Glomerular endothelial cell (primary cell): ENCODE measurements around the gene PLAC9. TPM values are rescaled to one million over a fixed set of nuclear protein-coding genes. Genes with fewer than 3 reads are reported as not detected.
"Not testable (repeated sequence)": the region's sequence is repeated elsewhere in the genome, so short reads cannot be mapped to it uniquely, and the experiment has no call there.

Experiments used
- DNase-seq: peaks from one replicate; pipeline ENCODE4 v3.0.0-alpha.2; 2011; ENCODE audit warnings: low read depth, low spot score; ENCODE audit errors: extremely low read depth
- total RNA-seq: library from RNA; depleted of rRNA; stranded (reverse); fragments of >200 nt; gene quantifications from 2 replicates; pipeline ENCODE4 v1.2.3, GENCODE V29; 2015

Gene PLAC9
- total RNA-seq, 1 donor from 2014 or later, result 0.93 TPM

DNA sequence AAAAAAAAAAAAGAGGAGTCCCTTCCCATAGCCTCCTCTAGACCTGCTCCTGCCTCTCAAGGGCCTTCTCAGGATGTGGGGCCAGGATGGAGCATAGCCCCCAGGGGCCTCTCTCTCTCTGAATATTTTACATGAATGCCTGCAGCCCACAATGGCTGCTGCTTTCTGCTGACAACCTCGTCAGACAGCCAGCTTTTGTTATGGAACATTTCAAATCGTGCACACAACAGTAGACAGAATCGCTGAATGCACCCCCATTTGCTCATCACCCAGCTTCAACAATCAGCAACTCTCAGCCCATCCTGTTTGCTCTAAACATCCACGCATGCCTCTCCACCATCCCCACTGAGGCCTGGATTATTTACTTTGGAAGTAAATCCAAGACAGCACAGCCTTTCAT, 5.4 kb downstream of the PLAC9 start:
- no peak for DNase-seq

DNA sequence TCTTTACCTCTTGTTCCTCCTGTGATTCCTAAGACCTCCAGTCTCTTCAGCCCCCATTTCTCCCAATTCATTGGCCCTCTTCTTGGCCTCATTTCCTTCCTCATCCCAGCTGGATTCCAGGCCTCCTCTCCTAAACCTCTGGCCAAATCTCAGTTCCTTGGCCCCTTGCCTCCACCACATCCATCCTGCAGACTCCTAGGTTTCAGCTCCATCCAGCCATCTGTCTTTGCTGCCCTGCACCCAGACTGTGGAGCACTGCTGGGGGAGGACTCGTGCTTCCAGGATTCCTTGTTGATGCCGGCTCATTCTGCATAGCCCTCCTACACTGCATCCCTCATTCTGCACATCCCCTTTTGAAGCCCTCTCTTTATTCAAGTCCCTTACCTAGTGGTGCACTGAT, 6.7 kb downstream of the PLAC9 start:
- no peak for DNase-seq

DNA sequence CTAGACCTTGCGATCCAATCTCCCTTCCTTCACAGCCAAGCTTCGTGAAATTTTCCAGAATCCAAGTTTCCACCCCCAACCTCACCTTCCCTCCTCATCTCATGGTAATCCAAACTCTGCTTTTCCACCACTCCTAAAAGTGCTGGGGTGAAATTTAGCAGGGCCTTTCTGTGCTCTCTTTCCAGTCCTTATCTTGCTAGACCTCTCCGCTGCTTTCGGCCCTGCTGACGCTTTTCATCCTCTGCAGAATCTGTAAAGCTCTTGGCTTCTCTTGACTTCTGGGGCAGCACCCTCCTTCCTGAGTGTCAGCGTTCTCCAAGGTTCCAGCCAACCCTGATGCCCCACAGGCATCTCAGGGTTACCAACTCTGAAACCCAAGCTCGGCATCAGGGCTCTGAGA, 7.7 kb downstream of the PLAC9 start:
- no peak for DNase-seq

DNA sequence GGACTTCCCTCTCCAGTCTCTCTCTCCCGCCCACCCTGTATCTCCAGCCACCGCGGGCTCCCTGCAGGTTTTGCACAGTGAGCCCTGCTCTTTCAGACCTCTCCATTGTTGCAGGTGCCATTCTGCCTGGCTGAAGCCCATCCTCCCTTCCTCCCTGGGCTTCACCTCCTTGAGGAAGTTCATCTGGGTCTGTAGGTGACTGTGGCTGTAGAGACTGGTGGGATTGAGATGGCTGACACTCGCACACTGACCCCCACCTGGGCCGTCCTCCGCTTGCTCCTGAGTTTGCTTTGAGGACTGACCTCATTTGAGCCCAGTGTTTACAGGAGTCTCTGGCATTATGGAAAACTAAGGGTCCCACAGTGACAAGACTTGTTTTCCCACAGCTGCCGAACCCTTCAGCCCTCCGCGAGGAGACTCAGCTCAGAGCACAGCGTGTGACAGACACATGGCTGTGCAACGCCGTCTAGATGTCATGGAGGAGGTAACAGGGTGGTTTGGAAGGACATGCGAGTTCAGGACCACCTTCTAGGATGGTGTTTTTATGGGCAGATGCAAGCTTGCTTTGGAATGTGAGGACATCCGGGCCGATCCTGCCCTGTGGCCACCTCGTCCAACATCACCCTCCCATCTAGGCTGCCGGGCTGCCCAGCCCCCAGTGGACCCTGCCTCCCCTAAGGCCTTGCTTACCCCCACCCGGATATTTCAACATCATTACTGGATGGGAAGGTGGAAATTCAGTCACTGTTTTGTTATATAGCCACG, 9.3 kb downstream of the PLAC9 start:
- DNase-seq, result no peak

DNA sequence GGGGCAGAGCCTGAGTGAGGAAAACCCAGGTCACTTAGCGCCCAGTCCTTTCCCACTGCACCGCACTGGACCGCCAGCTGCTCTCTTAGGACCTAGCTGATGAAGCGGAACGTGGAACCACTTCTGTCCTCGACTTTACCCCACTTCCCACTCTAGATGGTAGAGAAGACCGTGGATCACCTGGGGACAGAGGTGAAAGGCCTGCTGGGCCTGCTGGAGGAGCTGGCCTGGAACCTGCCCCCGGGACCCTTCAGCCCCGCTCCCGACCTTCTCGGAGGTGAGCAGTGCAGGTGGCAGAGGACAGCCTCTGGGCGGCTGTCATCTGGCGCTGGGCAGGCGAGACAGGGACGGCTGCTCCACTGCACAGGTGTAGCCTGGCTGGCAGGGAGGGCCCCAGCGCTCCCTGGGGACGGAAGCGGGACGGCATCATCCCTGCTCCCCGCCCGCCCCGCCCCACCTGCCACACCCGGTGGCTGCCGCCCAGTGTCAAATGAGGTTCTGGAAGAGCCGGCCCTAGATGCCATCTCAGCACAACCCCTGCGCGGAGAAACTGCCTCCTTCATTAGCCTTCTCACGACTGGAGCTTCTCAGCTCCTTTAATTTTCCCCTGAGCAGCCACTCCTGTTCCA, 11.7 kb downstream of the PLAC9 start:
- no peak for DNase-seq

DNA sequence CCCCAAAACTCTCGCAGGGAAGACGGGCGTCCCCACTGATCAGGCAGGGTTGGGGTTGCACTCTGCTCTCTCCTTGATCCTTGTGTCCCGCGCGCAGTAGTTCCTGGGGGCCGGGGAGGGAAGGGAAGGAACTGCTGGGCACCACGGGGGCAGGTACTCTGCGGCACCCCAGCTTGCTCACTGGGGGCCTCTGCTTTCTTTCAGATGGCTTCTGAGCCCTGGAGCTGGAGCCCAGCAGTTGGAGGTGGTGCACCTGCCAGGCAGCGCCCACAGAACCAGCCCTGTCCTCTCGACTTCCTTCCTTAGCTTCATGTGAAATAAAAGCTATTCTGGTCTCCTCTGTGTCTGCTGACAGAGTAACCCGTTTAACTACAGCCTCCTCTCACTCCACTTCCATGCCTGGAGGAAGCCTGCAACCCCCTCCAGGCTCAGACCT, 12.2 kb downstream of the PLAC9 start:
- no peak for DNase-seq

DNA sequence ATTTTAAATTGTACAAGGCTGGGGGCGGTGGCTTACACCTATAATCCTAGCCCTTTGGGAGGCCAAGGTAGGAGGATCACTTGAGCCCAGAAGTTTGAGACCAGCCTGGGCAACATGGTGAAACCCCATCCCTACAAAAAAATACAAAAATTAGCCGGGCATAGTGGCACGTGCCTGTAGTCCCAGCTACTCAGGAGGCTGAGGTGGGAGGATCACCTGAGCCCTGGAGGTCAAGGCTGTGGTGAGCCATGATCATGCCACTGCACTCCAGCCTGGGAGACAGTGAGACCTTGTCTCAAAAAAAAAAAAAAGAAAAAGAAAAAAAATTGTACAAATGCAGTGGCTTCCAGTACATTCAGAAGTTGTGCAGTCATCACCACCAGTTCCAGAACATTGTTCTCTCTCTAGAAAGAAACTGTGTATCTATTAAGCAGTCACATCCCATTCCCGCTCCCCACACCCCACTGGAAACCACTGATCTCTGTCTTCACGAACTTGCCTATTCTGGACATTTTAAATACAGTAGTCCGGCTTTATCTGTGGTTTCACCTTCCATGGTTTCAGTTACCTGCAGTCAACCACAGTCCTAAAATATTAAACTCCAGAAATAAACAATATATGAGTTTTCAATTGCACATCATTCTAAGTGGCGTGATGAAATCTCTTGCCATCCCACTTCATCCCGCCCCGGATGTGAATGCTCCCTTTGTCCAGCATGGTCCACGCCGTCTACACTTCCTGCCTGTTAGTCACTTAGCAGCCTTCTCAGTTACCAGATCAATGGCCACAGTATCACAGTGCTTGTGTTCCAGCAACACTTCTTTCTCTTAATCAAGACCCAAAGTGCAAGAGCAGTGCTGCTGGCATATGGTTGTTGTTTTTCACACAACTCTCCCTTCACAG, 13.1 kb downstream of the PLAC9 start:
- not testable (repeated sequence) for DNase-seq

DNA sequence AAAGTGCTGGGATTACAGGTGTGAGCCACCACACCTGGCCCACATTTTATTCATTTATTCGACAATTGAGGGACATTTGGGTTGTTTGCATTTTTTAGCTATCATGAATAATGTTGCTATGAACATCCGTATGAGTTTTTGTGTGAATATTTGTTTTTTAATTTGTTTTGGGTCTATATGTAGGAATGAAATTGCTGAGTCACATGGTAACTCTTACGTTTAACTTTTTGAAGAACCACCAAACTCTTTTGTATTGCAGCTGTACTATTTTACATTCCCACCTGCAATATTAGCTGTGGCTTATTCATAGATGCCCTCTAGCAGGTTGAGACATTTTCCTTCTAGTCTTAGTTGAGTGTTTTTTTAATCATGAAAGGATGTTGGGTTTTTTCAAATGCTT, 14.4 kb downstream of the PLAC9 start:
- no peak for DNase-seq

DNA sequence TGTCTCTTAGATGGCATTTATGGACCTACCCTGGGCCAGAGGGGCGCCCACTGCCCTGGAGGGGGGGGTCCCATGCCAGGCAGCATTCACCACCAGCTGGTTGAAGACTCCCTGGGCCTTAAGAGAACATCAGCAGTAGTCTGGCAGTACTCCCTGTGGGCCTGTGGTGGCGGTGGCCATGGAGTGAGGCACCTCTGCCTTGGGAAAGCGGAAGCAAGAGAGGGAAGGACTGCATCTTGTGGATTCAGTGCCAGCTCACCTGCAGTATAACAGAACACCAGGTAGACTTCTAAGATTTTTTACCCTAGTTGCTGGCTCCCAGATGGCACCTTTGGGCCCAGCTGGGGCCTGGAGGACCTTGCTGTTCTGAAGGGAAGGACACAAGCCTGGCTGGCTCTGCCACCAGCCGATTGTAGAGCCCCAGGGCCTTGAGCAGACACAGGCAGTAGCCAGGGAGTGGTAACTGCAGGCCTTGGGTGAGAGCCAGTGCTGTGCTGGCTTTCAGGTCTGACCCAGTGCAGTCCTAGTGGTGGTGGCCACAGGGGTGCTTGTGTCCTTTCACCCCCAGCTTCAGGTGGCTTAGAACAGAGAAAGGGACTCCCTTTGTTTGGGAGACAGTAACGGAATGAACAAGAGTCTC, 15.8 kb downstream of the PLAC9 start:
- no peak for DNase-seq

DNA sequence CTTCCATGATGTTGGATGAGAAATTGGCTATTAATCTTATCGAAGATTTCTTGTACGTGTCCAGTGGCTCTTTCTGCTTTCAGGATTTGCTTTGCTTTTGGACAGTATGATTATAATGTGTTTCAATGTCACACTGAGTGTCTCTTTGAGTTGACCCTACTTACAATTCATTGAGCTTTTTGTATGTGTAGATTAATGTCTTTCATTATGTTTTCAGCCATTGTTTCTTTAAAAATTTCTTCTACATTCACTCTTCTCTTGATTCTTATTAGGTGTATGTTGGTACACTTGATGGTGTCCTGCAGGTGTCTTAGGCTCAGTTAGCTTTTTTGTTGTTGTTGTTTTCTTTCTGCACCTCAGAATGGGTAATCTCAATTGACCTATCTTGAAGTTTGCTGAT, 16.6 kb downstream of the PLAC9 start:
- no peak for DNase-seq

DNA sequence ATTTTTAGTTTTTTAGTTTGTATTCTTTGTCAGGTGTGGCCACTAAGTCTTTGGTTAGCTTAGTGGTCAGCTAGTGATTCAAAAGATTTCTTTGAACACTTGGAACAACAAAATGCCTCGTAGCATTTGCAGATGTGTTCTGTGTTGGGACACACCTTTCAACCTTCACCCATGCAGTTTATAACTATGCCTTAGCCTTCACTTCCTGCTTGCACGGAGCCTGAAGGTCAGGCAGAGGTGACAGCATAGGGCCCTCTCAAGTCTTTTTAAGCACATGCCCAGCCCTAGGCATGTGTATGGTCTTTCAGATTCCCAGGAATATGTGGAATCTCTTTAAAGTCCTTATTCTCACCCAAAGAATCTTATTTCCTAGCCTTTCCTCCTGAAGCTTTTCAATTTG, 17.6 kb downstream of the PLAC9 start:
- no peak for DNase-seq

DNA sequence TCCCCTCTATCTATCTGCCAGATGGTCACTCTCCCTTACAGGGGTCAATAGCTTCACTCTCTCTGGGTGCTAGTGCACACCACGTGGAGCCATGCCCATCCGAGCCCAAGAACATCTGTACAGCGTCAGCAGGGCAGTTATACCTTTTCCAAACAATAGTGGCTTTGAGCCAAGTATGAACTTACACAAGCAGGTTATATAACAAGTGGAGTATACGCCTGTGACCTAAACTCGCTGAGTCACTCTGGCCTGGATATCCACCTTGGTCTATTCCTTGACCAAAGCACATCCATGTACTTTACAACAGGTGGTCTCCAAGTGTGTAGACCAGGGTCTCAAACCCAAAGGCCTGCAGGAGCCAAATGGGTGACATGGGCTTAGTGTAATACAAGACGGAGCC, 20.3 kb downstream of the PLAC9 start:
- DNase-seq, result no peak

DNA sequence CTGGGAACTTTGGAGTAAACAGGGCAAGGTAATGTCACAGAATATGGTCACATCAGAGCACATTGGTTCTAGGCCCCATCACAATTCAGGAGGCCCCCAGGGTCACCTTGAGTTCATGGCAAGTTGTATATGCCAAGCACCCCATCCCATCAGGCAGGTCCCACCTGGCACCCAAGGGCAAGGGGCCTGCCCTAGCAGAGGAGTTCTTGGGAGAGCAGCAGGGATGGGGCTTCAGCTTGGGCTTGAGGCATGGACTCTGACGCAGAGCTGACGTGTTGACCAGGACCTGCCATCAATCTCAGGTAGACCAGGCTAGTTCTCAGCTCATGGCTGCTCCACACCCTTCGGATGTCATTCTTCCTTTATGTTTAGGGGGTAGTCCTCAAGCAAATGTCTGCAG, 20.9 kb downstream of the PLAC9 start:
- DNase-seq, result no peak

DNA sequence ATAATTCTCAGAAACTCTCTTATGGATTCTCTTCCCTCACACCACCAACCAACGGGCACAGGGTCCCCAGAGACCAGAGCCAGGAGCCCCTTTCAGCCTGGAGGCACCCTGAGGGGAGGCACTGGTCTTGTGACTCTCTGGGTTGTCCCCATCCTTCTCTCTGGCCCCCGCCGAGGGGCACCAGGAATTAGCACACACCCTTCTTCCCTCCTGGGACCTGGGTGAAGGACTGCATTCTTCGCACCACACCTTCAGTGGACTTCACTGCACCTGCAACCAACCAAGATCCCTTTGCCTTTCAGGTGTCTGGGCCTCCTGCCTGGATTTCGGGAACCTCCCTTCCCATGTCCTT, 22.1 kb downstream of the PLAC9 start:
- no peak for DNase-seq

DNA sequence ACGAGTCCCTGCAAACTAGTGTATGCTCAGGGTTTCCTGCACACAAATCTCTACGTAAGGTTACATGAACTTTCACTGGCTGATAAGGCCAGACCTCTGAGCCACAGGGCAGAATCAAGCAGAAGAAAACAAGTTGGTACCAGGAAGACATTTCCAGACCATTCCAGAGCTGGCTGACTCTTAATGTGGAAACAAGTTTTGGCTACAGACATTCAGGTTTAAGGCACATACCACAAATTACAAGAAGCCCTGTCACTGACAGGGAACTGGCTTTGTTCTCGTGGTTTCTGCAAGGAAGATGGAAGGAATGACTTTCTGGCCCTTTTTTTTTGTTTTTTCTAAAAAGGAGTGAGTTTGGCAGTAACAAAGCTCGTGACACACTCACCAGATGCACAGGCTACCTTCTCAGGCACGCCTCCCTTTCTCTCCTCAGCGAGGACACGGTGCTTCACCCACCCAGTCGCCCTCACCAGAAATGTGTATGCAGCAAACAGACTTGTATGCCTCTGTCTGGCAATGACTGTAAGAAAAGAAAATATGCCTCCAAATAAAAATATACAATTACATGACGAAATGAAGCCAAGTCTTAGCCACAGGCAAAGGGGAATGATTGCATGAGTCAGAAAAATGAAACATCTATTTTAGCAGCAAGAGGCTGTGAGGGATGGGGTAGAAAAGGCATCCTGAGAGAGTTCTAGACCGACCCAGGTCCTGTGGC, 22.6 kb downstream of the PLAC9 start:
- DNase-seq, result no peak

DNA sequence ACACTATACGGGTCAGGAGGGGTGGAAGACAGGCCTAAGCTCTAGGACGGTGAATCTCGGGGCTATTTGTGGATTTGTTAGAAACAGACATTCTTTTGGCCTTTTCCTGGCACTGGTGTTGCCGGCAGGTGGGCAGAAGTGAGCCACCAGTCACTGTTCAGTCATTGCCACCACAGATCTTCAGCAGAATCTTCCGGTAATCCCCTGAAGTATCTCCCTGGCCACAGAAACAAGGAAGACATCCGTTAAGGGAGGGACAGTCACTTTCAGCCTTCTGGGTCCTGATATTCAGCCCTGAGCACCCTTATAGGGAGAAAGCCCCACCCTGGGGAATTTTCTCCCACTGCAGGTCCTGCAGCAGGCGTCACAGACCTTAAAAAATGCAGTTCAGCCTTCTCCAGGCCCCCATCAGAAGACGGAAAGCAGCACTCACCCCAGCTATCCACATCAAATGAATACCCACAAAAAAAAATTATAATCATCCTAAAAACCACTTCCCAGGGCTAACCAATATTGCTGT, 23.2 kb downstream of the PLAC9 start:
- no peak for DNase-seq

DNA sequence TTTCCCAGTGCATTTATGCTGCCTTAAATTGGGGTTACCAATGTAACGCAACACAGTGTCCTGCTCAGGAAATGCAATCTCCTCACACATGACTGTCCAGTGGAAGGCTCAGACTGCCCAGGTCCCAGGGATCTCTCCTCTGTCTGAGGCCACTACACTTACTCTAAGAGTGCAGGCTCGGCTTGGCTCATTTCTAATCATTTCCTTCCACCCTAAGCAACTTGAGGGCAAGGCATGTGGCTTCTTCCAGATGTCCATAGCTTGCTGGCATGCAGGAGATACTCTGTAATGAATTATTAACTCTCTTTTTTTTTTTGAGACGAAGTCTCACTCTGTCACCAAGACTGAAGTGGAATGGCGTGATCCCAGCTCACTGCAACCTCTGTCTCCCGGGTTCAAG, 23.7 kb downstream of the PLAC9 start:
- DNase-seq, result no peak

DNA sequence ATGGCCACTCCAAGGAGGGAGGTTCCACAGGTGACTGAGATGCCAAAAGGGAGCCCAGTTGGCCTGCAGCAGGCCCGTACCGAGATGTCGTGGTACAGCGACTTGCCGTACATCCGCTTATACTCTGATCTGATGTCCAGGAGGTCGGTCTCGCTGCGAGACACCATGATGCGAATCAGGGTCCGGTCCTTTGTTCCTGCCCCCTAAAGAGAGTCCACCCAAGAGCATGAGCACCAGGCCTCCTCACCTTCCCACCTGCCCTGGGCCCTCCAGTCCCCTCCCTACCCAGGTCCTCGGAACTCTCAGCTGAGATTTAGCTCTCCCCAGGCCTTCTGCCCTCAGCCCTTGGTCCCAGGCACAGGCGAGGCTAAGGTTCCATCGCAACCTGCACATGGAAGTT, 25.0 kb downstream of the PLAC9 start:
- DNase-seq, result no peak

DNA sequence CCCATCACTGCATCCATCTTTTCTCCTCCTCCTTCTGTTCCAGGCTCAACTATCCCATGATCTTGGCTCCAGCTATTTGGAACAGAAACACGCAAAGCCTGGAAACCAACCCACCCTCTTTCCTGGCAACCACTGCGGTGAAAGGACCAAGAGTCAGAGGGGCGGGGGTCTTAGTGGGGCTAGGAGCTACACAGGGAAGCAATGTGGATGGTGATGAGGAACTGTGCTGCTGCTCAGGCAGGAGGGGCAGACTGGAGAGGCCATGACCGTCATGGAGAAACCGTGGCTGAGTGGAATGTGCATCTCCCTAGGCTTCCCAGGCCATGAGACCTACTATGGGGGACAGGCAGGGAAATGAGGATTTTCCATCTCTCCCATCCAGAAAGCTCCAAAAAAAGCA, 25.6 kb downstream of the PLAC9 start:
- DNase-seq, result no peak

DNA sequence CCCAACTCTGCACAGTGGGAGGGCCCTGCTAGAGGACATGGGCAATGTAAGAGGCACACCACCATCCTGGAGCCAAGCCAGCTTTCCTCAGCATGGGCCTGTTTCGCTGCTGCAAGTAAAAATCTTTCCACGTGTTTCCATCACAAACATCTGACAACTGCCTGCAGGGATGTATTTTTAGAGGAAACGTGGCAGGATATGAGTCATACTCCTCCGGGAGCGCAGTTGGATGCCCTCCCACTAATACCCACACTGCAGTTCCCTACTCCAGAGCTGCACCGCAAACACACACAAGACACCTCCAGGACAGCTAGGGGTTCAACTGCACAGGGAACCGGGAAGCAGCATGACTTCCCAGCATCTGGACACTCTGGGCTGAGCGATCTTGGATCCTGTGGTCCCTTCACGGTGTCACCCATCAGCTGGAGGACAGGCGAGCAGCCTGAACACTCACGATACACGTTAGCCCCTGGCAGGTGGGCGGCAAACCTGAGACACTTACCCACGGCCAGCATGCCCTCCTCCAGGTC, 26.1 kb downstream of the PLAC9 start:
- DNase-seq, result peak; percentile 77
